AG04450 (cell line): ENCODE measurements around the gene CACNA1C. TPM values are rescaled to one million over a fixed set of nuclear protein-coding genes. Genes with fewer than 3 reads are reported as not detected.

Experiments
- CTCF ChIA-PET: fragments of 300-600, 350-600 bp; formaldehyde crosslinking; extraction: SDS; loops from one replicate; lab custom pipeline; 2022; ENCODE audit warnings: antibody characterized with exemption, inconsistent platforms; lab: Charles Lee
- POLR2A ChIA-PET: fragments of 350-600 bp; formaldehyde crosslinking; extraction: SDS; loops from one replicate; lab custom pipeline; 2021; ENCODE audit warnings: antibody characterized with exemption, inconsistent platforms; lab: Yijun Ruan, JAX
- DNase-seq: peaks from one replicate; pipeline ENCODE4 v3.0.0-alpha.2; 2011; ENCODE audit warnings: low read depth, low spot score
- H3K27ac ChIP-seq: one replicate; pipeline ENCODE4 v1.5.1; 2012; ENCODE audit warnings: low read depth, low read length, control low read depth
- H3K27me3 ChIP-seq: one replicate; pipeline ENCODE4 v1.6.0; 2012; ENCODE audit warnings: low read length; ENCODE audit not compliant: control insufficient read depth, insufficient read depth
- H3K4me3 ChIP-seq: 2 replicates; pipeline ENCODE4 v1.5.1; 2011; ENCODE audit warnings: mild to moderate bottlenecking, low read depth, low read length, control low read depth
- H3K9me3 ChIP-seq: 2 replicates; pipeline ENCODE4 v1.5.1; 2012; ENCODE audit warnings: low read length; ENCODE audit not compliant: control insufficient read depth, insufficient read depth
- polyA plus RNA-seq: library from polyadenylated mRNA; depleted of rRNA; stranded (reverse); fragments of >200 nt; gene quantifications from 2 replicates; pipeline ENCODE4 v1.2.3, GENCODE V29; 2011
- TF ChIP-seq, protein P1 (sequence below): IDR thresholded peaks from 2 replicates; pipeline ENCODE4 v1.5.1; 2011; ENCODE audit warnings: low read depth, low read length, control low read depth, inconsistent platforms

CACNA1C gene
- polyA plus RNA-seq, 1 experiment: 5.9 TPM

DNA sequence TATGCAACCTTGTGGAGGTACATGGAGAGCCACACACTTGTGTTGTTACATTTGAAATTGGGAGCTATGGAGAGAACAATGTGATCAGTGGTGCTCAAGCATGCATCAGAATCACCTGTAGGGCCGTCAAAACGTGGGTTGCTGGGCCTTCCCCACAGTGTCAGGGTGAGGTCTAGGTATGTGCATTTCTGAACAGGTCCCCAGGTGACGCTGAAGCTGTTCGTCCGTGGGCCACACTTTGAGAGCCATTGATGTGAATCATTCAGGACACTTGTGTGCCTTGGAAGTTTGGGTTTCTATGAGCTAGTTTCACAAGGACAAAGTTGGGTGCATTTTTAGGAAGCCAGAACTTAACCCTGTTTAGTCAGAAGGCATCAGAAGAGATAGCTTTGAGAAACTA is 450.2 kb downstream of the CACNA1C start:
- no peak for DNase-seq
- peaks cover 3% of the 10 kb centered on the region for H3K27me3 ChIP-seq
- no peak overlapping the region for H3K27ac ChIP-seq
- no peaks in the 10 kb centered on the region; the same call in 1 of the 2 replicates for H3K9me3 ChIP-seq
- TF ChIP-seq, protein P1, sequence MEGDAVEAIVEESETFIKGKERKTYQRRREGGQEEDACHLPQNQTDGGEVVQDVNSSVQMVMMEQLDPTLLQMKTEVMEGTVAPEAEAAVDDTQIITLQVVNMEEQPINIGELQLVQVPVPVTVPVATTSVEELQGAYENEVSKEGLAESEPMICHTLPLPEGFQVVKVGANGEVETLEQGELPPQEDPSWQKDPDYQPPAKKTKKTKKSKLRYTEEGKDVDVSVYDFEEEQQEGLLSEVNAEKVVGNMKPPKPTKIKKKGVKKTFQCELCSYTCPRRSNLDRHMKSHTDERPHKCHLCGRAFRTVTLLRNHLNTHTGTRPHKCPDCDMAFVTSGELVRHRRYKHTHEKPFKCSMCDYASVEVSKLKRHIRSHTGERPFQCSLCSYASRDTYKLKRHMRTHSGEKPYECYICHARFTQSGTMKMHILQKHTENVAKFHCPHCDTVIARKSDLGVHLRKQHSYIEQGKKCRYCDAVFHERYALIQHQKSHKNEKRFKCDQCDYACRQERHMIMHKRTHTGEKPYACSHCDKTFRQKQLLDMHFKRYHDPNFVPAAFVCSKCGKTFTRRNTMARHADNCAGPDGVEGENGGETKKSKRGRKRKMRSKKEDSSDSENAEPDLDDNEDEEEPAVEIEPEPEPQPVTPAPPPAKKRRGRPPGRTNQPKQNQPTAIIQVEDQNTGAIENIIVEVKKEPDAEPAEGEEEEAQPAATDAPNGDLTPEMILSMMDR: no peak
- ChIA-PET POLR2A (no interaction called here), CTCF (interaction anchor here (1.3 kb wide), 1 partner anchor 10 kb away, joined by 3 read pairs; no protein-coding TSS in a partner anchor)
- H3K4me3 ChIP-seq: no peak overlapping the region

DNA sequence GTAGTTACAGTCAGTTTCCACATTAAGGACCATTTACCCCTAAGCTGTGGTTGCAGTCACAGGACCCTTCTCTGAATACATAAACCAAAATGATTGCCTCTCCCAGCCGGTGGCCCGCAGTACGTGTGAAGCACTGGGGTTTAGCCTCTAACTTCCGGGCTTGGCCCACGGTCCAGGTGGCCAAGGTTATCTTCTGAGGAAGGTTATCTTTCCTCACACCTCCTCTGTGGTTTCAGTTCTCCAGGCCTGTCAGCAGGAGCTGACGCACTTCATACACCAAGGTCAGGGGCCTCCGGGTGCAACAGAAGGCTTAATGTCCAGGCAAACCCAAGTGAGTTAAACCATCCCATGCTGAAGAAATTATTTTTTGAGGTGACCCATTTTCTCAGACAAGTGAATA is 451.0 kb downstream of the CACNA1C start:
- H3K27me3 ChIP-seq: peaks cover 3% of the 10 kb centered on the region
- no peak for DNase-seq
- CTCF ChIA-PET: no interaction called here
- no peaks in the 10 kb centered on the region; the same call in 1 of the 2 replicates for H3K9me3 ChIP-seq
- TF ChIP-seq, protein P1: no peak
- no peak overlapping the region for H3K27ac ChIP-seq
- H3K4me3 ChIP-seq: no peak overlapping the region
- POLR2A ChIA-PET: no interaction called here

DNA sequence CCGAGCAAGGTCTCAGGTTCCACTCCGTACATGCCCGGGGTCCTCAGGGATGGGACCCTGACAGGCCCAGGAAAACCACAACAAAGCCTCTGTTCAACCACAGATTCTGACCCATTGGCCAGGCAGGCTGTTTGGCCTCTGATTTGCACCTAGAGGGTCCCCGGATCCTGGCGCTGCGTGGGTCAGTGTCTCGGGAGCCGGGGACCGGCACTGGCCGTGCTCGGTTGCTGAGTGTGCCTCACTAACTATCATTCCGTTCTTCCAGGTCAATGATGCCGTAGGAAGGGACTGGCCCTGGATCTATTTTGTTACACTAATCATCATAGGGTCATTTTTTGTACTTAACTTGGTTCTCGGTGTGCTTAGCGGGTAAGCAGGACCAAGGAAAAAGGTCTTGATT is 451.8 kb downstream of the CACNA1C start:
- no peak for DNase-seq
- ChIA-PET POLR2A (no interaction called here), CTCF (no interaction called here)
- no peak overlapping the region for H3K27ac ChIP-seq
- TF ChIP-seq, protein P1: no peak
- peaks cover 3% of the 10 kb centered on the region for H3K27me3 ChIP-seq
- no peaks in the 10 kb centered on the region; the same call in 1 of the 2 replicates for H3K9me3 ChIP-seq
- no peak overlapping the region for H3K4me3 ChIP-seq

DNA sequence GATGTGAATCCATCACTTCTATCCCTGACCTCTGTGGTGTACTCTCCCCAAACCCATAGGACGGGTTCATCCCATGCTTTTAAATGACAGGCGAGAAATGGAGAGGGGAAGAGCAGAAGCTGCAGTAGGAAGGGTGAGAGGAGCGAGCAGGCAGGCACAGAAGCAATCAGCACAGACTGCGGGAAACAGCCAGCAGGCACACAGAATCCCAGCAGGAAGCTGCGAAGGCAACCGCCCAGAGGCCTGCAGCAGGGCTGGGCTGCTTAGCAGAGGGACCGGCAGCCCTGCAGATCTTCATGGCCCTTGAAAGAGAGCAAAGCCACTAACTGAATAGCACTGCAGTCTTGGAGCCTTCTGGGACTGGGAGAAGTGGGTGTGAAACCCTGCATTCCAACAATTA is 455.0 kb downstream of the CACNA1C start:
- Histone ChIP-seq H3K27me3 (peaks cover 2% of the 10 kb centered on the region), H3K27ac (no peak overlapping the region), H3K9me3 (no peaks in the 10 kb centered on the region; the same call in 1 of the 2 replicates), H3K4me3 (no peak overlapping the region)
- POLR2A ChIA-PET: no interaction called here
- TF ChIP-seq, protein P1: no peak
- CTCF ChIA-PET: no interaction called here
- DNase-seq: no peak

DNA sequence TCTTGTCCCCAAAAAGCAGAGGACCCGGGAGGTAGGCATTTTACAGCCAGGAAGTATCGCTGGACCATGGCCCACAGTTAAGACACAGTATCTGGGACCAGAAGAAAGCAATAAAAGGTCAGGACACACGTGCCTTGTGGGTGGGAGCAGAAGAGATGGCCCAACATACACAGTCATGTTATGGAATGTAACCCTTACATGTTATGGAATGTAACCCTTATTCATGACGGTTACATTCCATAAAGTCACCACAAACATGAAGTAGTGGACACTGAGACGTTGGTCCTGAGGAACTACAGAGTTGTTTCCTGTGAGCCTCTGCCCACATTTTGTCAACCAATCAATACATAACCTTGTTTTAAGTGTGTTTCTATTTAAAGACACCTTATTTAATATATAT is 456.4 kb downstream of the CACNA1C start:
- Histone ChIP-seq H3K27ac (no peak overlapping the region), H3K4me3 (no peak overlapping the region), H3K27me3 (peaks cover 2% of the 10 kb centered on the region), H3K9me3 (no peaks in the 10 kb centered on the region; the same call in 1 of the 2 replicates)
- CTCF ChIA-PET: no interaction called here
- no peak for DNase-seq
- POLR2A ChIA-PET: no interaction called here
- TF ChIP-seq, protein P1: no peak
